ENCODE data around the gene SEC14L5. TPM values are rescaled to one million over a fixed set of nuclear protein-coding genes. Genes with fewer than 3 reads are reported as not detected.

Gene SEC14L5
- total and polyA plus RNA-seq, 10 of the 15 experiments (the other 5 are each of a cell fraction or from before 2014, with no cell fraction given), result 0.01 TPM; not detected in 9

- no peak for TF ChIP-seq SP1 (IDR thresholded peaks at IDR 0.05; ENCODE audit: low read depth, low read length)
- peak; percentile 65; the same call in 1 of the 2 replicates for TF ChIP-seq ATF2 (IDR thresholded peaks at IDR 0.05; ENCODE audit: low read length)
- no peak for TF ChIP-seq BCL3 (IDR thresholded peaks at IDR 0.05; ENCODE audit: borderline replicate concordance, insufficient read depth, low read depth, low read length, poor library complexity, severe bottlenecking)
- TF ChIP-seq JUNB (IDR thresholded peaks at IDR 0.05), result 0 out of 2 replicates have a peak, but pooled peaks have one; percentile 10
- TF ChIP-seq SRF (IDR thresholded peaks at IDR 0.05; ENCODE audit: low read depth in 2 of 2, low read length in 2 of 2), result no peak
- no peak for TF ChIP-seq NR2C1 (IDR thresholded peaks at IDR 0.05)
- TF ChIP-seq MTA2 (IDR thresholded peaks at IDR 0.05; ENCODE audit: low read depth), result no peak
- TF ChIP-seq MAX (IDR thresholded peaks at IDR 0.05; ENCODE audit: low read depth, low read length), result no peak
- TF ChIP-seq SMAD5 (IDR thresholded peaks at IDR 0.05; ENCODE audit: low read depth), result no peak
- TF ChIP-seq HDGF (IDR thresholded peaks at IDR 0.05), result no peak
- no peak for TF ChIP-seq EZH2 (IDR thresholded peaks at IDR 0.05; ENCODE audit: borderline replicate concordance, control insufficient read depth, low read depth, low read length)
- TF ChIP-seq POLR2AphosphoS2 (IDR thresholded peaks at IDR 0.05; ENCODE audit: low read depth, low read length), result no peak
- TF ChIP-seq CREB1 (IDR thresholded peaks at IDR 0.05; ENCODE audit: low read depth), result no peak
- no peak for TF ChIP-seq ETV6 (conservative IDR thresholded peaks at IDR 0.05 in 1 of 2, IDR thresholded peaks at IDR 0.05 in 1 of 2; ENCODE audit: borderline replicate concordance in 1 of 2, low read depth in 1 of 2)
- no peak for TF ChIP-seq HDAC2 (IDR thresholded peaks at IDR 0.05)
- TF ChIP-seq ZSCAN29 (IDR thresholded peaks at IDR 0.05), result no peak
- TF ChIP-seq ZBTB4 (CRISPR knock-in tag; IDR thresholded peaks at IDR 0.05), result no peak
- no peak for TF ChIP-seq ASH2L (IDR thresholded peaks at IDR 0.05; ENCODE audit: borderline replicate concordance, low read depth)
- TF ChIP-seq NFIC (IDR thresholded peaks at IDR 0.05; ENCODE audit: low read depth, low read length), result no peak
- no peak for TF ChIP-seq USF2 (IDR thresholded peaks at IDR 0.05; ENCODE audit: borderline replicate concordance, low read depth, low read length)
- no peak for TF ChIP-seq WRNIP1 (IDR thresholded peaks at IDR 0.05; ENCODE audit: borderline replicate concordance, low read depth, low read length)
- TF ChIP-seq ZNF217 (IDR thresholded peaks at IDR 0.05), result no peak
- no peak for TF ChIP-seq CBX3 (IDR thresholded peaks at IDR 0.05; ENCODE audit: borderline replicate concordance, low read depth)
- TF ChIP-seq ZNF384 (IDR thresholded peaks at IDR 0.05; ENCODE audit: borderline replicate concordance, low read depth, low read length), result 0 out of 2 replicates have a peak, but pooled peaks have one; percentile 31
- TF ChIP-seq POU2F2 (IDR thresholded peaks at IDR 0.05; ENCODE audit: borderline replicate concordance, low read depth, low read length), result no peak
Measured at GRCh38 chr16:5041600-5042133, 83.5 kb downstream of the SEC14L5 start (continued).

Data from GM12878 (cell line).